Astrocyte of the cerebellum (primary cell): ENCODE results near the gene UGT1A5.

Experiments
- DNase-seq: peaks from one replicate; pipeline ENCODE4 v3.0.0-alpha.2; 2011; ENCODE audit warnings: low read depth
- H3K4me3 ChIP-seq: 2 replicates; pipeline ENCODE4 v1.5.1; 2011; ENCODE audit warnings: mild to moderate bottlenecking, low read depth, low read length, moderate library complexity
- CTCF ChIP-seq: IDR thresholded peaks from 2 replicates; pipeline ENCODE4 v1.5.1; 2012; ENCODE audit warnings: low read length, low read depth, moderate library complexity, mild to moderate bottlenecking; ENCODE audit errors: missing control alignments
- in situ Hi-C: cut with HindIII; loops from 2 replicates; pipeline ENCODE4 v1.10.0; 2017; ENCODE audit warnings: low sequenced_read_pairs

Gene UGT1A5

GRCh38 chr2:233684640-233685039 lies 28.1 kb upstream of the UGT1A5 start:
- in situ Hi-C loops, result no loop called here
- no peak overlapping the region for H3K4me3 ChIP-seq
- no peak for DNase-seq
- no peak for TF ChIP-seq CTCF

- no peak overlapping the region for H3K4me3 ChIP-seq
- in situ Hi-C loops, result no loop called here
These were observed 25.8 kb upstream of the UGT1A5 start for GRCh38 chr2:233686928-233687327.

GRCh38 chr2:233688341-233688740 lies 24.4 kb upstream of the UGT1A5 start:
- in situ Hi-C loops, result no loop called here
- no peak for TF ChIP-seq CTCF
- no peak overlapping the region for H3K4me3 ChIP-seq
- DNase-seq, result no peak

More at GRCh38 chr2:233686928-233687327, 25.8 kb upstream of the UGT1A5 start:
- DNase-seq, result no peak
- no peak for TF ChIP-seq CTCF

- DNase-seq, result no peak
- no peak for TF ChIP-seq CTCF
- no peak overlapping the region for H3K4me3 ChIP-seq
- in situ Hi-C loops, result no loop called here
These were observed 23.7 kb upstream of the UGT1A5 start for GRCh38 chr2:233689031-233689430.

- no peak for DNase-seq
- in situ Hi-C loops, result no loop called here
- TF ChIP-seq CTCF, result no peak
These were observed 23.2 kb upstream of the UGT1A5 start for GRCh38 chr2:233689501-233689900.

GRCh38 chr2:233690444-233690843 lies 22.3 kb upstream of the UGT1A5 start:
- DNase-seq, result no peak
- no peak for TF ChIP-seq CTCF
- no peak overlapping the region for H3K4me3 ChIP-seq
- in situ Hi-C loops, result no loop called here

More at GRCh38 chr2:233689501-233689900, 23.2 kb upstream of the UGT1A5 start:
- H3K4me3 ChIP-seq, result no peak overlapping the region
